ENCODE results near the gene APRT.

DNA sequence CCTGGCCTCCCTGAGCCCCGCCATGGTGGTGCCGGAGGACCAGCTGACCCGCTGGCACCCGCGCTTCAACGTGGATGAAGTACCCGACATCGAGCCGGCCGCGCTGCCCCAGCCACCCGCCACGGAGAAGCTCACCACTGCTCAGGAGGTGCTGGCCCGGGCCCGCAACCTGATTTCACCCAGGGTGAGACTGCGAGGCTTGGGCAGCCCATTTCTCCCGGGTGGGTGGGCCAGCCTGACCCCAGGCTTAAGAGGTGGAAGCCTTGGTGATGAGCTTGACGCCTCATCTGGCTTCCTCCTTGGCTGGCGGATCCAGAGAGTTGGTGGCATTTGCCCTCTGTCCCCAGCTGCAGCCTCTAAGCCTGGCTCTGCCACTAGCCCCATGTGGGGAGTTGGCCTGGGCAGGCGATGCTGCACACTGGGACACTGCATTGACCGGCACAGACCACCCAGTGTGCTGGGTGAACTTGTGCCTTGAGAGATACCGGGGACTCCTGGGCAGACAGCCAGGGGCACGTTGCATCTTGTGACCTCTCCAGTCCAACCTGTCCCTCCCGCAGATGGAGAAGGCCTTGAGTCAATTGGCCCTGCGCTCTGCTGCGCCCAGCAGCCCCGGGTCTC is 5.1 kb downstream of the APRT start:
- TF ChIP-seq, protein P1, sequence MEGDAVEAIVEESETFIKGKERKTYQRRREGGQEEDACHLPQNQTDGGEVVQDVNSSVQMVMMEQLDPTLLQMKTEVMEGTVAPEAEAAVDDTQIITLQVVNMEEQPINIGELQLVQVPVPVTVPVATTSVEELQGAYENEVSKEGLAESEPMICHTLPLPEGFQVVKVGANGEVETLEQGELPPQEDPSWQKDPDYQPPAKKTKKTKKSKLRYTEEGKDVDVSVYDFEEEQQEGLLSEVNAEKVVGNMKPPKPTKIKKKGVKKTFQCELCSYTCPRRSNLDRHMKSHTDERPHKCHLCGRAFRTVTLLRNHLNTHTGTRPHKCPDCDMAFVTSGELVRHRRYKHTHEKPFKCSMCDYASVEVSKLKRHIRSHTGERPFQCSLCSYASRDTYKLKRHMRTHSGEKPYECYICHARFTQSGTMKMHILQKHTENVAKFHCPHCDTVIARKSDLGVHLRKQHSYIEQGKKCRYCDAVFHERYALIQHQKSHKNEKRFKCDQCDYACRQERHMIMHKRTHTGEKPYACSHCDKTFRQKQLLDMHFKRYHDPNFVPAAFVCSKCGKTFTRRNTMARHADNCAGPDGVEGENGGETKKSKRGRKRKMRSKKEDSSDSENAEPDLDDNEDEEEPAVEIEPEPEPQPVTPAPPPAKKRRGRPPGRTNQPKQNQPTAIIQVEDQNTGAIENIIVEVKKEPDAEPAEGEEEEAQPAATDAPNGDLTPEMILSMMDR (conservative IDR thresholded peaks at IDR 0.05; ENCODE audit: low read depth, low read length) = no peak
- TF ChIP-seq MAFK (IDR thresholded peaks at IDR 0.05; ENCODE audit: low read depth, low read length) = no peak

All from IMR-90 (cell line).